ENCODE data around the gene LYPD6B.

DNA sequence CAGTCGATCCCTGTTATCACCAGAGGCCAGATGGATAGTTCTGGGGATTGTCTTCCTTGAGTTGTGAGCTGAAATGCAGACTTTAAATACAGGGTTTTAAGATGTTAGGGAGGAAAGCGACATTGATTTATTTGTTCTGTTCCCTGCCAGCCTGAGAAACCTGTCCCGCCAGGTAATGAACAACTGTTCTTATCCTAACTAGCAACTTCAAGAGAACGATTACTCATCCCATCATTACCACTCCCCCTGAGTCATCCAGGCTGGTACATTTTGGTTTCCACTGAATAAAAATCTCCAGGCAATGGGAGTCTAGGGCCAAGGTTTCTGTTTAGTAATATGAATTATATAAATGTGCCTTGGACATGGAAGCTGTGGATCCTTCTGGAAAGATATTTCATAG lies 131.2 kb downstream of the LYPD6B start:
- TF ChIP-seq, protein P1, sequence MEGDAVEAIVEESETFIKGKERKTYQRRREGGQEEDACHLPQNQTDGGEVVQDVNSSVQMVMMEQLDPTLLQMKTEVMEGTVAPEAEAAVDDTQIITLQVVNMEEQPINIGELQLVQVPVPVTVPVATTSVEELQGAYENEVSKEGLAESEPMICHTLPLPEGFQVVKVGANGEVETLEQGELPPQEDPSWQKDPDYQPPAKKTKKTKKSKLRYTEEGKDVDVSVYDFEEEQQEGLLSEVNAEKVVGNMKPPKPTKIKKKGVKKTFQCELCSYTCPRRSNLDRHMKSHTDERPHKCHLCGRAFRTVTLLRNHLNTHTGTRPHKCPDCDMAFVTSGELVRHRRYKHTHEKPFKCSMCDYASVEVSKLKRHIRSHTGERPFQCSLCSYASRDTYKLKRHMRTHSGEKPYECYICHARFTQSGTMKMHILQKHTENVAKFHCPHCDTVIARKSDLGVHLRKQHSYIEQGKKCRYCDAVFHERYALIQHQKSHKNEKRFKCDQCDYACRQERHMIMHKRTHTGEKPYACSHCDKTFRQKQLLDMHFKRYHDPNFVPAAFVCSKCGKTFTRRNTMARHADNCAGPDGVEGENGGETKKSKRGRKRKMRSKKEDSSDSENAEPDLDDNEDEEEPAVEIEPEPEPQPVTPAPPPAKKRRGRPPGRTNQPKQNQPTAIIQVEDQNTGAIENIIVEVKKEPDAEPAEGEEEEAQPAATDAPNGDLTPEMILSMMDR (IDR thresholded peaks at IDR 0.05; ENCODE audit: insufficient read depth, low read length): no peak
- TF ChIP-seq POLR2AphosphoS5 (IDR thresholded peaks at IDR 0.05; ENCODE audit: low read depth): no peak

Data from HL-60 (cell line).